Measurements from ENCODE around the gene PDCL2. TPM values are rescaled to one million over a fixed set of nuclear protein-coding genes. Genes with fewer than 3 reads are reported as not detected.
"Not testable (repeated sequence)": the region's sequence is repeated elsewhere in the genome, so short reads cannot be mapped to it uniquely, and the experiment has no call there.

PDCL2 gene
- total RNA-seq, 1 donor from 2014 or later = not detected

DNA sequence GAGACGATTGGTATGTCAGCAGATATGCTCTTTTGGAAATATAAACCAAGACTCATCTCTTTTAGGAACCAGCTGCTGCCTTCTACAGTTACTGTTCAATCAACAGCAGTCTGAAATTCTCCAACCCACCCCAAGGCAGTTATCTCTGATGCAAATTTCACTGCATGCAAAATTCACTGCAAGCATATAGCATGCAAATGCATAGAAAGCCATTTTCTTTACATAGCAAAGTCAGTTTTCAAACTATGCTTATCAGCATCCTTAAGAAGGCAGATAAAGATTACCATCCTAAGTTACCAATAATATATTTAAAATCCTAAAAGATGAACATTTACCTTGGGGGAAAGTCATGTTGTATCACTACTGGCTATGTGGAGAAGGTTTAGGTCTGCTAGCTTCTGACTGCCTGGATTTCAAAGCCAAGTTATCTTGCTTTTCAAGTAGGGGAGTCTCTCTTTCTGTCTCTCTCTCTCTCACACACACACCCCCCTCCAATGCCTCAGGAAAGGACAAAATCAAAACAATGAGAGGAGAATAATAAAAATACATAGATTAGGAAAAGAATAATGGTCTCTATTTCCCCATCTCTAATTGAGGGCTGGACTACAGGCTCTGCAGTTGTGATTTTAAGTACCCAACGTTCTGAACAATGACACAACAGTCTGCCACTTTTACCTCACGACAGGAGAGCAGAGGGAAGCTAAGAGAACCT, 42.5 kb upstream of the PDCL2 start:
- TF ChIP-seq, protein P1, sequence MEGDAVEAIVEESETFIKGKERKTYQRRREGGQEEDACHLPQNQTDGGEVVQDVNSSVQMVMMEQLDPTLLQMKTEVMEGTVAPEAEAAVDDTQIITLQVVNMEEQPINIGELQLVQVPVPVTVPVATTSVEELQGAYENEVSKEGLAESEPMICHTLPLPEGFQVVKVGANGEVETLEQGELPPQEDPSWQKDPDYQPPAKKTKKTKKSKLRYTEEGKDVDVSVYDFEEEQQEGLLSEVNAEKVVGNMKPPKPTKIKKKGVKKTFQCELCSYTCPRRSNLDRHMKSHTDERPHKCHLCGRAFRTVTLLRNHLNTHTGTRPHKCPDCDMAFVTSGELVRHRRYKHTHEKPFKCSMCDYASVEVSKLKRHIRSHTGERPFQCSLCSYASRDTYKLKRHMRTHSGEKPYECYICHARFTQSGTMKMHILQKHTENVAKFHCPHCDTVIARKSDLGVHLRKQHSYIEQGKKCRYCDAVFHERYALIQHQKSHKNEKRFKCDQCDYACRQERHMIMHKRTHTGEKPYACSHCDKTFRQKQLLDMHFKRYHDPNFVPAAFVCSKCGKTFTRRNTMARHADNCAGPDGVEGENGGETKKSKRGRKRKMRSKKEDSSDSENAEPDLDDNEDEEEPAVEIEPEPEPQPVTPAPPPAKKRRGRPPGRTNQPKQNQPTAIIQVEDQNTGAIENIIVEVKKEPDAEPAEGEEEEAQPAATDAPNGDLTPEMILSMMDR (IDR thresholded peaks at IDR 0.05; ENCODE audit: insufficient read depth, low read length, poor library complexity, severe bottlenecking) = no peak
- Histone ChIP-seq H3K36me3 (ENCODE audit: control insufficient read depth, insufficient read depth, low read length) (no peaks in the 10 kb centered on the region), H3K4me3 (ENCODE audit: low read depth, low read length) (no peak overlapping the region), H3K27me3 (ENCODE audit: control insufficient read depth, insufficient read depth, low read length) (peaks cover 9% of the 10 kb centered on the region)
- DNase-seq (ENCODE audit: low read depth) = no peak

DNA sequence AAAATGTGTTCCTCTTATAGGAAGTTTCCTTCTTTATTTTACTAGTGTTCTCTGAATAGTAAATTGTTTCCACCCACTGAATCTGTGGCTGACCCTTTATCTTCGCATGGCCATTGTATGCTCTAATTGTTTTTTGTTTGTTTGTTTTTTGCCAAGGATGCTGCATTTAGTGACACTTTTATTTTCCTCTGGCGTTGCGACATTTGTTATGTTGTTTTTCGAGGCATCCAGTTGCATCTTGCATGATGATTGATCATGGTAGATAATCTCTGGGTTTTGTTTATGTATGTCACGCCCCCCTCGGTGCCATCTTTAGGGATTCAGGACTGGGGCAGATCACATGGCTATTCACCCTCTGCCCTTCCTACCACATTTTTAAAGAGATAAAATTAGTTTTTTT, 41.9 kb upstream of the PDCL2 start:
- TF ChIP-seq, protein P1 (IDR thresholded peaks at IDR 0.05; ENCODE audit: insufficient read depth, low read length, poor library complexity, severe bottlenecking) = no peak
- no peak for DNase-seq (ENCODE audit: low read depth)
- H3K27me3 ChIP-seq (ENCODE audit: control insufficient read depth, insufficient read depth, low read length) = peaks cover 9% of the 10 kb centered on the region
- H3K4me3 ChIP-seq (ENCODE audit: low read depth, low read length) = no peak overlapping the region
- H3K36me3 ChIP-seq (ENCODE audit: control insufficient read depth, insufficient read depth, low read length) = no peaks in the 10 kb centered on the region

DNA sequence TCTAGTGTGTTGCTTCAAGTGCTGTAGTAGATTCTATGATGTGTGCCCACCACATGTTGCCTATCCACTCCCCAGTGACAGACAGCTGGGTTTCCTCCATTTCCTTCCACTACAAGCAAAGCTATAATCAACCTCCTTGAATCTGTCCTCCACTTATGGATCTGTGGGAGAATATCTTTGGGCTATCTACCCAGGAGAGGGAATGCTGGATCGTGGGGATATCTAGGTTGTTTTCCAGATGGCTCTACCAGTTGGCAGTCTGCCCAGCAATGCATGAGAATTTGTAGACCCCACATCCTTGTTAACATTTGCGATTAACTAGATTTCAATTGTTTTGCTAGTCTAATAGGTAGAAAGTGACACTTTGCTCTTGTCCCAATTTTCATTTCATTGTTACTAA, 33.8 kb upstream of the PDCL2 start:
- Histone ChIP-seq H3K27me3 (ENCODE audit: control insufficient read depth, insufficient read depth, low read length) (no peaks in the 10 kb centered on the region), H3K36me3 (ENCODE audit: control insufficient read depth, insufficient read depth, low read length) (no peaks in the 10 kb centered on the region), H3K4me3 (ENCODE audit: low read depth, low read length) (no peak overlapping the region)
- no peak for DNase-seq (ENCODE audit: low read depth)
- TF ChIP-seq, protein P1 (IDR thresholded peaks at IDR 0.05; ENCODE audit: insufficient read depth, low read length, poor library complexity, severe bottlenecking) = no peak

- not testable (repeated sequence) for H3K27me3 ChIP-seq (ENCODE audit: control insufficient read depth, insufficient read depth, low read length); H3K36me3 ChIP-seq (ENCODE audit: control insufficient read depth, insufficient read depth, low read length); H3K4me3 ChIP-seq (ENCODE audit: low read depth, low read length); DNase-seq (ENCODE audit: low read depth)
These were observed 32.0 kb upstream of the PDCL2 start for GRCh38 chr4:55624063-55624462.

DNA sequence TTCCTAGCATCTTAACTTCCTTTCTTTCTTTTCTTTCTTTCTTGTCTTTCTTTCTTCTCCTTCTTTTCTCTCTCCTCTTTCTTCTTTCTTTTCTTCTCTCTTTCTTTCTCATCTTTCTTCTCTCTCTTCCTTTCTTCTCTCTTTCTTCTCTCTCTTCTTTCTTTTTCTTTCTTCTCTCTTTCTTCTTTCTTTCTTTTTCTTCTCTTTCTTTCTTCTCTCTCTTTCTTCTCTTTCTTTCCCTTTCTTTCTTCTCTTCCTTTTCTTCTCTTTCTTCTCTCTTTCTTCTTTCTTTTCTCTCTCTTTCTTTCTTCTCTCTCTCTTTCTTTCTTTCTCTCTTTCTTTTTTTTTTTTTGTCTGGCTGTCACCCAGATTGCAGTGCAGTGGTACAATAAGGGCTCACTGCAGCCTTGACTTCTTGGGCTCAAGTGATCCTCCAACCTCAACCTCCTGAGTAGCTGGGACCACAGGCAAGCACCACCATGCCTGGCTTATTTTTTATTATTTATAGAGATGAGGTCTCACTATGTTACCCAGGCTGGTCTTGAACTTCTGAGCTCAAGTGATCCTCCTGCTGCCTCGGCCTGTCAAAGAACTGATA, 26.6 kb upstream of the PDCL2 start:
- Histone ChIP-seq H3K4me3 (ENCODE audit: low read depth, low read length) (no peak overlapping the region), H3K27me3 (ENCODE audit: control insufficient read depth, insufficient read depth, low read length) (no peaks in the 10 kb centered on the region), H3K36me3 (ENCODE audit: control insufficient read depth, insufficient read depth, low read length) (no peaks in the 10 kb centered on the region)
- DNase-seq (ENCODE audit: low read depth) = no peak
- TF ChIP-seq, protein P1 (IDR thresholded peaks at IDR 0.05; ENCODE audit: insufficient read depth, low read length, poor library complexity, severe bottlenecking) = no peak

DNA sequence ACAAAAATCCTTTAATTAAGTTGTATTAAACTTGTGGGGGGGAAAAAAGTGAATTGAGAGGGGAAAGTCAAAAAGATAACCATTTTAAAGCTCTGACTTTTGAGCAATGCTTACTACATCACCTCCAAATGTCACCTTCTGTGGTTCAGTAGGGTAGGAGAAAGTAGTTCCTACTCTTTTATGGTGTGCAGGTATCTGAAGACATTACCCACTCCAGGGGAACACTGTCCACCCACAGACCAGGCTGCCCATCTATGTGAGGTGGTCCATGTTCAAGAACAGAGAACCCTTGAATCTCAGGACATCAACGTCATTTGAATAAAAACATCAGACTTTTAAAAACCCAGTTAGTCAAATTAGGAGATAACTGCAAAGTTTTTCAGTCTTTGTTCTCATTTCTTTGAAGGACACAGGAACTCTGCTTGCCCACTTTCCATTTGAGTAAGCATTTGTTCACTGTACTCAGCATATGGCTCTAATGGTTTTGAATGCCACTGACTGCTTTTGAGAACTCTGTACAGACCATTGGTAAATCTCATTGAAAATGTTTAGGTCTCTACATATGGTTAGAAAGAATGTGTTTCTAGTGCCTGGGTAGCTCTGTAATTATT, 25.6 kb upstream of the PDCL2 start:
- H3K36me3 ChIP-seq (ENCODE audit: control insufficient read depth, insufficient read depth, low read length) = no peaks in the 10 kb centered on the region
- no peak for DNase-seq (ENCODE audit: low read depth)
- no peaks in the 10 kb centered on the region for H3K27me3 ChIP-seq (ENCODE audit: control insufficient read depth, insufficient read depth, low read length)
- TF ChIP-seq, protein P1 (IDR thresholded peaks at IDR 0.05; ENCODE audit: insufficient read depth, low read length, poor library complexity, severe bottlenecking) = no peak
- no peak overlapping the region for H3K4me3 ChIP-seq (ENCODE audit: low read depth, low read length)

Data from kidney epithelial cell (primary cell).